Osteocyte (in vitro differentiated cells): ENCODE data around the gene MAGOH. TPM values are rescaled to one million over a fixed set of nuclear protein-coding genes. Genes with fewer than 3 reads are reported as not detected.

ENCODE experiments used
- DNase-seq: peaks from one replicate; pipeline ENCODE4 v3.0.0; 2021; ENCODE audit warnings: mixed read lengths; ENCODE audit not compliant: unreplicated experiment; ENCODE audit errors: extremely low spot score
- H3K27ac Mint-ChIP-seq: one replicate; pipeline ENCODE4 v1.8.0; 2021; ENCODE audit warnings: mild to moderate bottlenecking, mixed read lengths; ENCODE audit not compliant: unreplicated experiment
- H3K27me3 Mint-ChIP-seq: one replicate; pipeline ENCODE4 v1.8.0; 2021; ENCODE audit warnings: mixed read lengths; ENCODE audit not compliant: unreplicated experiment
- H3K36me3 Mint-ChIP-seq: one replicate; pipeline ENCODE4 v1.8.0; 2021; ENCODE audit warnings: mixed read lengths; ENCODE audit not compliant: unreplicated experiment
- H3K4me1 Mint-ChIP-seq: one replicate; pipeline ENCODE4 v1.8.0; 2021; ENCODE audit warnings: mixed read lengths; ENCODE audit not compliant: unreplicated experiment
- H3K4me3 Mint-ChIP-seq: one replicate; pipeline ENCODE4 v1.8.0; 2021; ENCODE audit warnings: mild to moderate bottlenecking, moderate library complexity, mixed read lengths; ENCODE audit not compliant: unreplicated experiment
- H3K9me3 Mint-ChIP-seq: one replicate; pipeline ENCODE4 v1.8.0; 2021; ENCODE audit warnings: mixed read lengths; ENCODE audit not compliant: unreplicated experiment
- CTCF ChIP-seq: fragments of 200-600 bp; sonication (generic); IDR thresholded peaks from 2 replicates; pipeline ENCODE4 v1.5.0; 2021; ENCODE audit warnings: antibody characterized with exemption, mild to moderate bottlenecking, moderate library complexity
- total RNA-seq: library from RNA; stranded (reverse); gene quantifications from 2 replicates; pipeline ENCODE4 v1.2.1, GENCODE V29; 2021

Gene MAGOH
- total RNA-seq, 1 donor from 2014 or later, result 37.7 TPM

GRCh38 chr1:53203466-53203865, 34.9 kb downstream of the MAGOH start:
- H3K27ac Mint-ChIP-seq, result no peak overlapping the region
- H3K36me3 Mint-ChIP-seq, result peaks cover 62% of the 10 kb centered on the region
- H3K27me3 Mint-ChIP-seq, result no peaks in the 10 kb centered on the region
- H3K4me3 Mint-ChIP-seq, result no peak overlapping the region
- no peak for DNase-seq
- peaks cover under 1% of the 10 kb centered on the region for H3K4me1 Mint-ChIP-seq
- H3K9me3 Mint-ChIP-seq, result no peaks in the 10 kb centered on the region
- no peak for TF ChIP-seq CTCF

GRCh38 chr1:53198241-53198651, 40.1 kb downstream of the MAGOH start:
- TF ChIP-seq CTCF, result no peak
- no peaks in the 10 kb centered on the region for H3K9me3 Mint-ChIP-seq
- no peaks in the 10 kb centered on the region for H3K27me3 Mint-ChIP-seq
- H3K4me1 Mint-ChIP-seq, result peaks cover 24% of the 10 kb centered on the region
- no peak for DNase-seq
- peaks cover 21% of the 10 kb centered on the region for H3K36me3 Mint-ChIP-seq
- peak overlapping the region; percentile 98 for H3K27ac Mint-ChIP-seq
- H3K4me3 Mint-ChIP-seq, result peak overlapping the region; percentile 95

DNA sequence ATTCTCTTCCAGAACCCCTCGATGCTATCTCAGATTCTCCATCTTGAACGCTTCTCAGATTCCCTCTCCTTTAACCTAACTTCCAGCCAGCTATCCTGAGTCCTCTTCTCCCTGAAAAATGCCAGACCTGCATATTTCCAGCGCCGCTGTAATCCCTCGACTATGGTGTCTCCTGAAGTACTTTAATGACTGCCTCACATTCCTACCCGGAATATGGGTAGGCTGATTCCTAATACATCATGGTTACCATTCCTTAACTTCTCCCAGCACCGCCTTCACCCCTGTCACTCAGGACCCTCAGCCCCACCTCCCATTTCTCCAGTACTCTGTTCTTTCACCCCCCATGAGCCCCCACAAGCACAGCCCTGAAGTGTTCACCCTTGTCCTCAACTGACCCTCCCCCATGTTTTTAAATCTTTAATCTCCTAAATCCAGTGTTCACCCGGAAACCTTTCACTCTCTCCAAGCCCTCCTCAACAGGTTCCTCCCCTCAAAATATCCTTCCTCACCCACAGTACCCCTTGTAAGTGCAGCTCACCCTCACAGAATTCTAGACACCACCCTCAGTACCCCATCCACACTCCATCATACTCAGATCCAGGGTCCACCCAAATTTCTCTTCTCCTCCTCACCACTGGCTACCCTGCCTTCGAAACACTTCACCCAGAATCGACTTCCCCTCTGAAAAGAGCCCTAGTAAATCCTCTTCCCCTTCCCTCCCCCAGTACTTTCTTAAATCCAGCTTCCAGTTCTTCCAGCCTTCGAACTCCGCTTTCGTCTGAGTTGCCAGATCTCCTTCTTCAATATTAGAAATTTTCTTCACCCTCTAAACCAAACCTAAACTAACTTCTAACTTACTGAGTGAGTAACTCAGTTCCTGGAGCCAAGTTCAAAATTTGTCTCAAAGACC, 40.8 kb downstream of the MAGOH start:
- peaks cover 24% of the 10 kb centered on the region for H3K4me1 Mint-ChIP-seq
- no peaks in the 10 kb centered on the region for H3K27me3 Mint-ChIP-seq
- no peak for TF ChIP-seq CTCF
- no peak for DNase-seq
- peak overlapping the region; percentile 95 for H3K4me3 Mint-ChIP-seq
- H3K9me3 Mint-ChIP-seq, result no peaks in the 10 kb centered on the region
- H3K27ac Mint-ChIP-seq, result peak overlapping the region; percentile 98
- H3K36me3 Mint-ChIP-seq, result peaks cover 14% of the 10 kb centered on the region

DNA sequence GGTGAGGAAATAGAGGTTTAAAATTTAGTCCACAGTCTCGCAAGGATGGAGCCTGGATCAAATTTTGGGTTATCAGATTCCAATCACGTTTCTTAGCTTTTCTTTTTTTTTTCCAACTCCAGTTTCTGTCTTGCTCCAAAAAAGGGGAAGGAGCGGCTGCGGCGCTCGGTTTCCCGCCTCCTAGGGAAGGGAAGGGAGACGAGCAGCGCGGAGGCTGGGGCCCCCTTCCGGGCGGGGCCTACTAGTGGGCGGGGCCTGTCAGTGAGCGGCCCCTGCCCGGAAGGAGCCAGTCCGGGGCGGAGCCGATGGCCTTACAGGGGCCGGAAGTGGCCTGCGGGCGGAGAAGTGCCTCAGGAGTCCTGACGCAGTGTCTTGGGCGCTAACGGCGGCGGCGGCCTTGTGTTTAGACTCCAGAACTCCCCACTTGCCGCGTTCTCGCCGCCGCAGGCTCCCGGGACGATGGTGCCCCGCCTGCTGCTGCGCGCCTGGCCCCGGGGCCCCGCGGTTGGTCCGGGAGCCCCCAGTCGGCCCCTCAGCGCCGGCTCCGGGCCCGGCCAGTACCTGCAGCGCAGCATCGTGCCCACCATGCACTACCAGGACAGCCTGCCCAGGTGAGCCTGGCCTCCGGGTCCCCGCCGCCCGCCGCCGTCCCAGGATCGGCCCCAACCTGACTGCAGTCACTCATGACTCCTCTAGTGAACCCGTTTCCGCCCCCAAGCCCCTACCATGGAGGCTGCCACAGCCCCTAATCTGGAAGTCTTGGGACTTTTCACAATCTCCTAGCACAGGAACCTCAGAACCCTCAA, 41.6 kb downstream of the MAGOH start, which contains the start of gene CPT2:
CPT2 (plus strand) TSS at position 340 of the 806 bp plus-strand sequence; CDS start at position 460, 120 bp downstream.
- Mint-ChIP-seq H3K27ac (peak within 1 kb of the TSS; percentile 98), H3K27me3 (no peaks in the 10 kb centered on the region), H3K36me3 (peaks cover 8% of the 10 kb centered on the region), H3K4me1 (peaks cover 24% of the 10 kb centered on the region), H3K9me3 (no peaks in the 10 kb centered on the region), H3K4me3 (peak within 1 kb of the TSS; percentile 95)
- peak; percentile 95 for DNase-seq
- peak; percentile 20 for TF ChIP-seq CTCF
